ENCODE data around the gene CHRNA5. TPM values are rescaled to one million over a fixed set of nuclear protein-coding genes. Genes with fewer than 3 reads are reported as not detected.
"Not testable (repeated sequence)": the region's sequence is repeated elsewhere in the genome, so short reads cannot be mapped to it uniquely, and the experiment has no call there.

Gene CHRNA5
- total RNA-seq, 1 donor from 2014 or later, result 3.7 TPM

- no peak for ATAC-seq
- intact Hi-C loops (cut with DNase I), result no loop called here
- no peak for DNase-seq (ENCODE audit: missing footprints)
Measured at GRCh38 chr15:78561490-78561889, 3.8 kb upstream of the CHRNA5 start.

GRCh38 chr15:78563092-78563491 is 2.2 kb upstream of the CHRNA5 start:
- intact Hi-C loops (cut with DNase I), result no loop called here
- DNase-seq (ENCODE audit: missing footprints) (no peak), ATAC-seq (no peak)

GRCh38 chr15:78564743-78565096 is 600 bp upstream of the CHRNA5 start:
- ATAC-seq (no peak), DNase-seq (ENCODE audit: missing footprints) (peak; percentile 67)
- intact Hi-C loops (cut with DNase I), result no loop called here

GRCh38 chr15:78565951-78566774 is 843 bp downstream of the CHRNA5 start:
- DNase-seq (ENCODE audit: missing footprints), result no peak
- intact Hi-C loops (cut with DNase I), result no loop called here
- no peak for ATAC-seq

- intact Hi-C loops (cut with DNase I), result no loop called here
- ATAC-seq, result no peak
- no peak for DNase-seq (ENCODE audit: missing footprints)
Measured at GRCh38 chr15:78567531-78567930, 2.2 kb downstream of the CHRNA5 start.

GRCh38 chr15:78570710-78571109 is 5.4 kb downstream of the CHRNA5 start:
- no peak for DNase-seq (ENCODE audit: missing footprints)
- intact Hi-C loops (cut with DNase I), result no loop called here
- ATAC-seq, result no peak

- no peak for ATAC-seq
- DNase-seq (ENCODE audit: missing footprints), result no peak
- intact Hi-C loops (cut with DNase I), result no loop called here
Measured at GRCh38 chr15:78571382-78571781, 6.1 kb downstream of the CHRNA5 start.

- intact Hi-C loops (cut with DNase I), result no loop called here
- DNase-seq (ENCODE audit: missing footprints), result no peak
- no peak for ATAC-seq
Measured at GRCh38 chr15:78573416-78573815, 8.1 kb downstream of the CHRNA5 start.

GRCh38 chr15:78574944-78575343 is 9.6 kb downstream of the CHRNA5 start:
- ATAC-seq (no peak), DNase-seq (ENCODE audit: missing footprints) (no peak)
- intact Hi-C loops (cut with DNase I), result no loop called here

- intact Hi-C loops (cut with DNase I), result no loop called here
- no peak for ATAC-seq
- no peak for DNase-seq (ENCODE audit: missing footprints)
Measured at GRCh38 chr15:78597583-78597982, 32.3 kb downstream of the CHRNA5 start.

- no peak for ATAC-seq
- intact Hi-C loops (cut with DNase I), result no loop called here
- no peak for DNase-seq (ENCODE audit: missing footprints)
Measured at GRCh38 chr15:78598348-78598747, 33.0 kb downstream of the CHRNA5 start.

- DNase-seq (ENCODE audit: missing footprints) (no peak), ATAC-seq (no peak)
Measured at GRCh38 chr15:78599189-78599588, 33.9 kb downstream of the CHRNA5 start.

GRCh38 chr15:78603467-78603866 is 38.1 kb downstream of the CHRNA5 start:
- intact Hi-C loops (cut with DNase I), result no loop called here
- ATAC-seq, result no peak
- DNase-seq (ENCODE audit: missing footprints), result no peak

More at GRCh38 chr15:78599189-78599588, 33.9 kb downstream of the CHRNA5 start:
- intact Hi-C loops (cut with DNase I), result no loop called here

GRCh38 chr15:78604420-78604819 is 39.1 kb downstream of the CHRNA5 start:
- intact Hi-C loops (cut with DNase I), result no loop called here
- ATAC-seq (no peak), DNase-seq (ENCODE audit: missing footprints) (no peak)

- intact Hi-C loops (cut with DNase I), result no loop called here
- ATAC-seq, result no peak
- DNase-seq (ENCODE audit: missing footprints), result no peak
Measured at GRCh38 chr15:78605201-78605600, 39.9 kb downstream of the CHRNA5 start.

GRCh38 chr15:78605680-78606079 is 40.4 kb downstream of the CHRNA5 start:
- intact Hi-C loops (cut with DNase I), result no loop called here
- DNase-seq (ENCODE audit: missing footprints) (no peak), ATAC-seq (no peak)

GRCh38 chr15:78609551-78609950 is 44.2 kb downstream of the CHRNA5 start:
- DNase-seq (ENCODE audit: missing footprints); intact Hi-C loops (cut with DNase I); ATAC-seq: not testable (repeated sequence)

GRCh38 chr15:78614021-78614420 is 48.7 kb downstream of the CHRNA5 start:
- ATAC-seq (no peak), DNase-seq (ENCODE audit: missing footprints) (no peak)
- intact Hi-C loops (cut with DNase I), result no loop called here

GRCh38 chr15:78615151-78615589 is 49.9 kb downstream of the CHRNA5 start:
- intact Hi-C loops (cut with DNase I), result no loop called here
- DNase-seq (ENCODE audit: missing footprints), result no peak
- no peak for ATAC-seq

- intact Hi-C loops (cut with DNase I), result no loop called here
- no peak for DNase-seq (ENCODE audit: missing footprints)
- no peak for ATAC-seq
Measured at GRCh38 chr15:78616506-78616905, 51.2 kb downstream of the CHRNA5 start.

GRCh38 chr15:78617076-78617475 is 51.8 kb downstream of the CHRNA5 start:
- no peak for ATAC-seq

More at GRCh38 chr15:78617076-78617475, 51.8 kb downstream of the CHRNA5 start:
- no peak for DNase-seq (ENCODE audit: missing footprints)
- intact Hi-C loops (cut with DNase I), result no loop called here

Measured in Right ventricle myocardium inferior (tissue), 1 donor.